Suprapubic skin (tissue), 4 donors: ENCODE data around the gene C19orf38. TPM values are rescaled to one million over a fixed set of nuclear protein-coding genes. Genes with fewer than 3 reads are reported as not detected.

Experiments
- DNase-seq, 2 donors: peaks; one replicate each; pipeline ENCODE4 v3.0.0-alpha.2; 2019; ENCODE audit warnings: low spot score in 2 of 2
- H3K27ac ChIP-seq: fragments of 200-600 bp; sonication (generic); one replicate; pipeline ENCODE4 v1.5.1; 2019
- H3K27me3 ChIP-seq: fragments of 200-600 bp; sonication (generic); one replicate; pipeline ENCODE4 v1.5.1; 2019
- H3K36me3 ChIP-seq: fragments of 200-600 bp; sonication (generic); one replicate; pipeline ENCODE4 v1.5.1; 2019
- H3K4me1 ChIP-seq: fragments of 200-600 bp; sonication (generic); one replicate; pipeline ENCODE4 v1.5.1; 2019
- H3K4me3 ChIP-seq: fragments of 200-600 bp; sonication (generic); one replicate; pipeline ENCODE4 v1.5.1; 2019; ENCODE audit warnings: mild to moderate bottlenecking
- H3K9me3 ChIP-seq: fragments of 200-600 bp; sonication (generic); one replicate; pipeline ENCODE4 v1.5.1; 2019
- CTCF ChIP-seq, 2 donors: fragments of 200-600 bp in 1 of 2; fragments of 450-650 bp in 1 of 2; sonication (generic) in 1 of 2; IDR thresholded peaks; one replicate each; pipeline ENCODE4 v1.5.1; 2016 to 2019; ENCODE audit warnings: antibody characterized with exemption in 2 of 2, mild to moderate bottlenecking in 1 of 2, moderate library complexity in 1 of 2
- EP300 ChIP-seq: sonication (generic); formaldehyde crosslinking; IDR thresholded peaks from one replicate; pipeline ENCODE4 v1.6.1; 2017; ENCODE audit warnings: antibody characterized with exemption
- POLR2A ChIP-seq, 2 donors: fragments of 450-650 bp; IDR thresholded peaks; one replicate each; pipeline ENCODE4 v1.6.1; 2017; ENCODE audit warnings: antibody characterized with exemption in 2 of 2, mild to moderate bottlenecking in 2 of 2, moderate library complexity in 2 of 2
- POLR2AphosphoS5 ChIP-seq, 3 donors: sonication (generic); formaldehyde crosslinking; IDR thresholded peaks; one replicate each; pipeline ENCODE4 v1.6.1; 2017; ENCODE audit warnings: antibody characterized with exemption in 3 of 3
- WGBS: methylation state at CpG from one replicate; pipeline ENCODE4 v1.1.5; 2018; 5-methylcytosine and 5-hydroxymethylcytosine counted together
- total RNA-seq, 4 donors: library from RNA; depleted of rRNA; stranded (reverse); fragments of >200 nt; gene quantifications; one replicate each; pipeline ENCODE4 v1.1.0, GENCODE V29; 2016

C19orf38 gene
- total RNA-seq, 4 donors from 2014 or later: 1.7 TPM; not detected in 3

DNA sequence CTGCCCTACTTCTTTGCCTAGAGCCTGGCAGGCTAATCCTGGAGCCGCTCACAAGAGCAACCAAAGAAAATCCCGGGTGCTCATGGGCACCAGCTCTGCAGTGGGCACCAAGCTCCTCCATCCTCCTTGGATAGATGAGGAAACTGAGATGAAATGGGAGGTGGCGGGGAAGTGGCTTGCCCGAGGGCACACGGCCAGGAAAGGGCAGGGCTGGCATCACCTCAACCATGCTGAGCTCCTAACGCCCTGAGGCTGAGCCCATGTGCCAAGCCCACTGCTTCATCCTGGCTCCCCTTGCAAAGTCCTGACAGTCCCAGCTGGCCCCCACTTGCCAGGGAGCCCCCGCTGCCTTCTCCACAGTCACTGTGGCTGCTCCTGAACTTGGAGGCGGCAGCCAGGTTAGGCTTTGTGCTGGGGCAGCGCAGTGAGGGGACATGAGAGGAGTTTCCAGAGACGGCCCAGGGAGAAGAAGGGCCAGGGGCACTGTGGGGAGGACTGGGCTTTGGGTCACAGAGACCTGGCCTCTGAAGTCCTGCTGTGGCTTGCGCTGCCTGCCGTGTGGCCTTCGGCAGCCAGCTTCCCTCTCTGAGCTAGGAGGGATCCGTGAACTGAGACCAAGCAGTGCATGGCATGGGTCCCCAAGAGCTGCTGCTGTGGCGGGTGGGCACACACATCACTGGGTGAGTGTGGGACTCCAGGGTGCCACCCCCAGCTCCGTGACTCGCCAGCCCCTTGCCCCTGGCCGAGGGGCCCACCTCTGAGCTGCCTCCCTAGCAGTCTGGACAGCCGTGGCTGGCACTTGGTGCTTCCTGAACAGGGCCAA, 29.7 kb upstream of the C19orf38 start:
- Histone ChIP-seq H3K27me3 (no peaks in the 10 kb centered on the region), H3K27ac (peak overlapping the region; percentile 83), H3K9me3 (no peaks in the 10 kb centered on the region), H3K4me3 (peak overlapping the region; percentile 46), H3K36me3 (peaks cover 71% of the 10 kb centered on the region), H3K4me1 (peaks cover 14% of the 10 kb centered on the region)
- 74% methylated on average over 10 of the region's 19 CpGs for WGBS
- no peak for DNase-seq
- TF ChIP-seq POLR2A (IDR thresholded peaks at IDR 0.05): no peak
- no peak for TF ChIP-seq POLR2AphosphoS5 (IDR thresholded peaks at IDR 0.05)
- no peak for TF ChIP-seq EP300
- no peak for TF ChIP-seq CTCF (IDR thresholded peaks at IDR 0.05)

DNA sequence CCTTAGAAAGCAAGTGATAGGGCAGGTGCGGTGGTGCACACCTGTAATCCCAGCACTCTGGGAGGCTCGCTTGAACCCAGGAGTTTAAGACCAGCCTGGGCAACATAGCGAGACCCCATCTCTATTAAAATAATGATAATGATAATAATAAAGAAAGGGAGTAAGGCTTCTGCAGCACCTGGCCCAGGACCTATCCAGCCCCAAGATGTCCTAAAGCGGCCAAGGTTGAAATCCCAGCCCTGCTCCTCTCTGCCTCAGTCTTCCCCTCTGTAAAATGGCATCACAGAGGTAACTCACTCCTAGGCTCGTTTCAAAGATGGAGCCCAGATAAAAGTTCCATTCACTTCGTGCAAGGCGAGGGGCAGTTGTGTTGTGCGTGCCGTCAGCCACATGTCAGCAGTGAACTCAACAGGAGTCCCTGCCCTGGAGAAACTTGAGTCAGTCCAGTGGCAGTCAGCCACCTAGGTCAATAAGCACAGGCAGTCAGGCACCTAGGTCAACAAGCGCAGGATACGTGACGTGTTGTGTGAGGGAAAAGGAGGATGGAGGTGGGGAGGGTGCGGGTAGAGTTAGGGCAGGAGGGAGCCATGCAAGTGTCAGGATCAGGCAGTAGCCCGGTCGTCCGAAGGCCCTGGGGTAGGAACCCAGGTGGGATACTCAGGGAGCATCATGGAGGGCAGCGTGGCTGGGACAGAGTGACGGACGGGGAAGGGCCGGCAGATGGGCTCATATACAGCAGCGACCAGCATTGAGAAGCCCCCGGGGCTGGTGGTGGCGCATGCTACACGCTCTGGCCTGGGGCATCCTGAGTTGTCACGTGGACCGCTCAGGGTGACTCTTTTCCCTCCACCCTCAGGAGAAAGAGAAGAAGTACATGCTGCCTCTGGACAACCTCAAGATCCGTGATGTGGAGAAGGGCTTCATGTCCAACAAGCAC, 28.8 kb upstream of the C19orf38 start:
- TF ChIP-seq EP300 (no peak), POLR2AphosphoS5 (IDR thresholded peaks at IDR 0.05) (no peak), CTCF (IDR thresholded peaks at IDR 0.05) (no peak), POLR2A (IDR thresholded peaks at IDR 0.05) (no peak)
- Histone ChIP-seq H3K36me3 (peaks cover 71% of the 10 kb centered on the region), H3K4me3 (no peak overlapping the region), H3K27ac (no peak overlapping the region), H3K27me3 (no peaks in the 10 kb centered on the region), H3K9me3 (no peaks in the 10 kb centered on the region), H3K4me1 (peaks cover 14% of the 10 kb centered on the region)
- WGBS: 94% methylated on average over 26 of the region's 27 CpGs
- no peak for DNase-seq

DNA sequence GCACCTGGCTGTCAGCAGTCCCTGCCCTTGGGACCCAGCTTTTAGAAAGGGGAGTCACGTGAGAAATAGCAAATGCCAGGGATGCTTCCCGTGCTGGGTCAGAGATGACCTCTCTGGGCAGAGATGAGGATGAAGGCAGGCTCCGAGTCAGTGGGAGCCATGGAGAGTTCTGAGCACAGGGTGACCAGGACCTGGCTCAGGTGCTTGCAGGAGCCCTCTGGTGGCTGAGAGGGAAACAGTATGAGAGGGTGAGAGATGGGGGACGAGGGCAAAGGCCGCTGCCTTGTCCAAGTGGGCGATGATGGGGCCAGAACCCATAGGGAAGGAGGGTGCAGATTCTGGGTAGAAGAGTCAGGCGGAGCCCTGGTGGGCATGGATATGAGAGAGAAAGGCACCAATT, 28.0 kb upstream of the C19orf38 start:
- no peak for DNase-seq
- 88% methylated on average over 7 of the region's 7 CpGs for WGBS
- H3K27me3 ChIP-seq: no peaks in the 10 kb centered on the region
- no peak overlapping the region for H3K4me3 ChIP-seq
- TF ChIP-seq EP300: no peak
- TF ChIP-seq CTCF (IDR thresholded peaks at IDR 0.05): no peak
- TF ChIP-seq POLR2AphosphoS5 (IDR thresholded peaks at IDR 0.05): no peak
- no peak for TF ChIP-seq POLR2A (IDR thresholded peaks at IDR 0.05)
- H3K4me1 ChIP-seq: peaks cover 14% of the 10 kb centered on the region
- no peak overlapping the region for H3K27ac ChIP-seq
- H3K36me3 ChIP-seq: peaks cover 71% of the 10 kb centered on the region
- H3K9me3 ChIP-seq: no peaks in the 10 kb centered on the region

GRCh38 chr19:10823690-10824089, 24.5 kb upstream of the C19orf38 start:
- TF ChIP-seq POLR2A (IDR thresholded peaks at IDR 0.05): no peak
- no peak for TF ChIP-seq CTCF (IDR thresholded peaks at IDR 0.05)
- DNase-seq: no peak
- no peaks in the 10 kb centered on the region for H3K27me3 ChIP-seq
- H3K27ac ChIP-seq: no peak overlapping the region
- no peaks in the 10 kb centered on the region for H3K9me3 ChIP-seq
- no peak overlapping the region for H3K4me3 ChIP-seq
- WGBS: 96% methylated on average over 12 of the region's 12 CpGs
- no peaks in the 10 kb centered on the region for H3K4me1 ChIP-seq
- peaks cover 89% of the 10 kb centered on the region for H3K36me3 ChIP-seq

- WGBS: 77% methylated on average over 4 of the region's 7 CpGs
- Histone ChIP-seq H3K4me1 (no peaks in the 10 kb centered on the region), H3K36me3 (peaks cover 97% of the 10 kb centered on the region), H3K27ac (no peak overlapping the region), H3K9me3 (no peaks in the 10 kb centered on the region), H3K27me3 (no peaks in the 10 kb centered on the region), H3K4me3 (no peak overlapping the region)
- TF ChIP-seq EP300: no peak
- TF ChIP-seq POLR2A (IDR thresholded peaks at IDR 0.05): no peak
- no peak for TF ChIP-seq CTCF (IDR thresholded peaks at IDR 0.05)
- no peak for TF ChIP-seq POLR2AphosphoS5 (IDR thresholded peaks at IDR 0.05)
- DNase-seq: no peak
Observed at GRCh38 chr19:10826231-10826630, 22.0 kb upstream of the C19orf38 start.
